H1 (cell line): Measurements from ENCODE around the gene EN2. TPM values are rescaled to one million over a fixed set of nuclear protein-coding genes. Genes with fewer than 3 reads are reported as not detected.

Source experiments
- BCL11A ChIP-seq, 2 experiments: IDR thresholded peaks; one replicate each; pipeline ENCODE4 v1.6.1; 2011; ENCODE audit warnings: low read depth in 2 of 2, low read length in 2 of 2, mild to moderate bottlenecking in 2 of 2
- BRCA1 ChIP-seq: IDR thresholded peaks from 2 replicates; pipeline ENCODE4 v1.6.1; 2012; ENCODE audit warnings: low read depth, low read length, improper control_type of control experiment
- CBX8 ChIP-seq: fragments of 300-800, 300-1000 bp; sonication (generic); IDR thresholded peaks from 2 replicates; pipeline ENCODE4 v1.7.1; 2016; ENCODE audit warnings: low read depth, low read length, borderline replicate concordance
- CEBPB ChIP-seq: IDR thresholded peaks from 2 replicates; pipeline ENCODE4 v1.6.1; 2012; ENCODE audit warnings: low read depth, low read length
- CTBP2 ChIP-seq: IDR thresholded peaks from 2 replicates; pipeline ENCODE4 v1.7.0; 2011; ENCODE audit warnings: borderline replicate concordance, mild to moderate bottlenecking, moderate library complexity, mixed read lengths, low read length; ENCODE audit not compliant: insufficient read depth, insufficient read length
- CTCF ChIP-seq, 3 experiments: IDR thresholded peaks; 1 replicate in 2 of 3; 2 replicates in 1 of 3; pipeline versions ENCODE4 v1.5.1 to v1.6.1; 2011; ENCODE audit warnings: low read length in 3 of 3, mild to moderate bottlenecking in 3 of 3, inconsistent platforms in 2 of 3, low read depth in 1 of 3, moderate library complexity in 1 of 3; ENCODE audit not compliant: insufficient read depth in 1 of 3; ENCODE audit errors: control extremely low read depth in 1 of 3
- EGR1 ChIP-seq: IDR thresholded peaks from 2 replicates; pipeline ENCODE4 v1.6.1; 2011; ENCODE audit warnings: low read depth, low read length, borderline replicate concordance
- EP300 ChIP-seq, 2 experiments: IDR thresholded peaks; 1 replicate in 1 of 2; 2 replicates in 1 of 2; pipeline ENCODE4 v1.6.1; 2011 to 2012; ENCODE audit warnings: low read depth in 2 of 2, low read length in 2 of 2, mild to moderate bottlenecking in 2 of 2, borderline replicate concordance in 1 of 2, inconsistent platforms in 1 of 2, moderate library complexity in 1 of 2
- EZH2 ChIP-seq: fragments of 200-600 bp; sonication (generic); IDR thresholded peaks from 2 replicates; pipeline ENCODE4 v1.7.1; 2012; ENCODE audit warnings: low read depth, mild to moderate bottlenecking, moderate library complexity, low read length, inconsistent platforms; ENCODE audit not compliant: severe bottlenecking
- GABPA ChIP-seq: IDR thresholded peaks from 2 replicates; pipeline ENCODE4 v1.6.1; 2011; ENCODE audit warnings: mild to moderate bottlenecking, low read length, moderate library complexity, borderline replicate concordance; ENCODE audit not compliant: insufficient read depth
- JUN ChIP-seq: IDR thresholded peaks from 2 replicates; pipeline ENCODE4 v1.6.1; 2011; ENCODE audit warnings: low read depth, mild to moderate bottlenecking, improper control_type of control experiment, low read length
- POU5F1 ChIP-seq: IDR thresholded peaks from 2 replicates; pipeline ENCODE4 v1.6.1; 2011; ENCODE audit warnings: low read depth, mild to moderate bottlenecking, low read length, moderate library complexity
- RBBP5 ChIP-seq: IDR thresholded peaks from 2 replicates; pipeline ENCODE4 v1.7.1; 2012; ENCODE audit warnings: low read depth, mild to moderate bottlenecking, inconsistent platforms, low read length, moderate library complexity, borderline replicate concordance
- RNF2 ChIP-seq: fragments of 200-900, 300-1000 bp; sonication (generic); IDR thresholded peaks from 2 replicates; pipeline ENCODE4 v1.7.1; 2016; ENCODE audit warnings: borderline replicate concordance, low read depth, mild to moderate bottlenecking, antibody characterized with exemption, low read length; ENCODE audit not compliant: poor library complexity, severe bottlenecking; ENCODE audit errors: missing control alignments
- SAP30 ChIP-seq: fragments of 300-600 bp; sonication (generic); IDR thresholded peaks from 2 replicates; pipeline ENCODE4 v1.7.1; 2012; ENCODE audit warnings: low read length, moderate library complexity, mild to moderate bottlenecking, inconsistent platforms; ENCODE audit not compliant: insufficient read depth, insufficient replicate concordance
- SP1 ChIP-seq: IDR thresholded peaks from 2 replicates; pipeline ENCODE4 v1.6.1; 2011; ENCODE audit warnings: low read depth, low read length
- SUZ12 ChIP-seq: fragments of 200-600 bp; sonication (generic); IDR thresholded peaks from 2 replicates; pipeline ENCODE4 v1.6.1; 2012; ENCODE audit warnings: mild to moderate bottlenecking, inconsistent platforms, low read length, moderate library complexity, mixed read lengths
- TBP ChIP-seq: IDR thresholded peaks from 2 replicates; pipeline ENCODE4 v1.6.1; 2011; ENCODE audit warnings: low read depth, low read length, improper control_type of control experiment
- TCF12 ChIP-seq: IDR thresholded peaks from 2 replicates; pipeline ENCODE4 v1.6.1; 2011; ENCODE audit warnings: low read depth, mild to moderate bottlenecking, low read length
- polyA plus RNA-seq, 7 experiments: library from polyadenylated mRNA; depleted of rRNA in 3 of 7; stranded (reverse) in 5 of 7; unstranded in 2 of 7; fragments of >200 nt in 5 of 7; fragments of 200-250 nt in 2 of 7; gene quantifications; 1 replicate in 5 of 7; 2 replicates in 1 of 7; 4 replicates in 1 of 7; pipeline versions ENCODE4 v1.2.1 to v1.2.3, GENCODE V29; 2011 to 2013; ENCODE audit warnings: missing spikeins in 2 of 7, mixed read lengths in 2 of 7
- total RNA-seq: library from RNA; stranded (reverse); fragmentation: NEBNext Ultra II Directional; extraction: Animal tissue kit (Norgen Biotek cat#: 25700); gene quantifications from 2 replicates; pipeline ENCODE4 v1.2.1, GENCODE V29; 2021

The EN2 gene
- total and polyA plus RNA-seq, 2 of the 8 experiments (the other 6 are each of a cell fraction or from before 2014, with no cell fraction given) = not detected

GRCh38 chr7:155466814-155467733 is 9.1 kb downstream of the EN2 start (continued):
- TF ChIP-seq EZH2 = peak; percentile 84
- TF ChIP-seq CBX8 = peak; percentile 27; the same call in 1 of the 2 replicates
- no peak for TF ChIP-seq GABPA
- peak; percentile 97 for TF ChIP-seq SUZ12
- TF ChIP-seq EGR1 = peak; percentile 62; the same call in 1 of the 2 replicates
- no peak for TF ChIP-seq BRCA1
- TF ChIP-seq CEBPB = no peak
- peak; percentile 20; the same call in 1 of the 2 replicates for TF ChIP-seq RBBP5
- TF ChIP-seq TCF12 = 0 out of 2 replicates have a peak, but pooled peaks have one; percentile 35
- peak in 2 of 3 experiments; percentile 46 to 47; a peak in 3 of 4 replicates for TF ChIP-seq CTCF (IDR thresholded peaks at IDR 0.05; ENCODE audit: control extremely low read depth in 1 of 3, insufficient read depth in 1 of 3, low read depth in 1 of 3, low read length in 3 of 3)
- TF ChIP-seq POU5F1 = no peak
- no peak for TF ChIP-seq BCL11A (IDR thresholded peaks at IDR 0.05; ENCODE audit: low read depth in 2 of 2, low read length in 2 of 2)
- TF ChIP-seq JUN = no peak
- TF ChIP-seq EP300 (IDR thresholded peaks at IDR 0.05; ENCODE audit: borderline replicate concordance in 1 of 2, low read depth in 2 of 2, low read length in 2 of 2) = peak in 1 of 2 experiments; percentile 48; a peak in 1 of 3 replicates
- TF ChIP-seq SAP30 = no peak
- TF ChIP-seq SP1 = 0 out of 2 replicates have a peak, but pooled peaks have one; percentile 11
- peak; percentile 91 for TF ChIP-seq CTBP2
- TF ChIP-seq TBP = 0 out of 2 replicates have a peak, but pooled peaks have one; percentile 28
- TF ChIP-seq RNF2 = peak; percentile 67
